HG03442 (cell line): ENCODE results near the gene TROAP.
A peak's percentile ranks its signal among the peaks of the same experiment; 100 is the strongest.
"Not testable (repeated sequence)": the region's sequence is repeated elsewhere in the genome, so short reads cannot be mapped to it uniquely, and the experiment has no call there.

Experiments
- ATAC-seq: cut with Tn5 transposase; IDR thresholded peaks from one replicate; pipeline ENCODE4 v1.9.1; 2021; ENCODE audit warnings: mild to moderate bottlenecking, moderate library complexity; ENCODE audit not compliant: unreplicated experiment

The TROAP gene

DNA sequence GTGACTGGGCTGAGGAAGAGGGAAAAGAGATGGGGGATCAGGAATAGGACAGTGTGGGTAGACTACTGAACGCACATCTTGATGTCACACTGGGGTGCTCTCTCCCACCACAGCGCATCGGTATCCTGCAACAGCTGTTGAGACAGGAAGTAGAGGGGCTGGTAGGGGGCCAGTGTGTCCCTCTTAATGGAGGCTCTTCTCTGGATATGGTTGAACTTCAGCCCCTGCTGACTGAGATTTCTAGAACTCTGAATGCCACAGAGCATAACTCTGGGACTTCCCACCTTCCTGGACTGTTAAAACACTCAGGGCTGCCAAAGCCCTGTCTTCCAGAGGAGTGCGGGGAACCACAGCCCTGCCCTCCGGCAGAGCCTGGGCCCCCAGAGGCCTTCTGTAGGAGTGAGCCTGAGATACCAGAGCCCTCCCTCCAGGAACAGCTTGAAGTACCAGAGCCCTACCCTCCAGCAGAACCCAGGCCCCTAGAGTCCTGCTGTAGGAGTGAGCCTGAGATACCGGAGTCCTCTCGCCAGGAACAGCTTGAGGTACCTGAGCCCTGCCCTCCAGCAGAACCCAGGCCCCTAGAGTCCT, 7.1 kb downstream of the TROAP start:
- no peak for ATAC-seq

DNA sequence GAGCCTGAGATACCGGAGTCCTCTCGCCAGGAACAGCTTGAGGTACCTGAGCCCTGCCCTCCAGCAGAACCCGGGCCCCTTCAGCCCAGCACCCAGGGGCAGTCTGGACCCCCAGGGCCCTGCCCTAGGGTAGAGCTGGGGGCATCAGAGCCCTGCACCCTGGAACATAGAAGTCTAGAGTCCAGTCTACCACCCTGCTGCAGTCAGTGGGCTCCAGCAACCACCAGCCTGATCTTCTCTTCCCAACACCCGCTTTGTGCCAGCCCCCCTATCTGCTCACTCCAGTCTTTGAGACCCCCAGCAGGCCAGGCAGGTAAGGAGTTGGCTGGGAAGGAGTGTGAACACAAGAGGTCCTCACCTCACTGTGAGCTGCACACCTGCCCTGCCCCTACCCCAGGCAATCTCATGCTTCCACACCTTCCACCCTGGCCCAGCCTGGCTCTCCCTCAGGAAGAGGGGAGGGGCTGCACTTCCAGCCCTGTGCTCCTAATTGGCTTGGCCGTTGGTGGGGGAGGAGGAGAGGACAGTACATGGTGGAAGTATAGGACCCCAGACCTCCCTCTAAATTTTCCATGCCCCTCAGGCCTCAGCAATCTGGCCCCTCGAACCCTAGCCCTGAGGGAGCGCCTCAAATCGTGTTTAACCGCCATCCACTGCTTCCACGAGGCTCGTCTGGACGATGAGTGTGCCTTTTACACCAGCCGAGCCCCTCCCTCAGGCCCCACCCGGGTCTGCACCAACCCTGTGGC, 7.8 kb downstream of the TROAP start:
- no peak for ATAC-seq

DNA sequence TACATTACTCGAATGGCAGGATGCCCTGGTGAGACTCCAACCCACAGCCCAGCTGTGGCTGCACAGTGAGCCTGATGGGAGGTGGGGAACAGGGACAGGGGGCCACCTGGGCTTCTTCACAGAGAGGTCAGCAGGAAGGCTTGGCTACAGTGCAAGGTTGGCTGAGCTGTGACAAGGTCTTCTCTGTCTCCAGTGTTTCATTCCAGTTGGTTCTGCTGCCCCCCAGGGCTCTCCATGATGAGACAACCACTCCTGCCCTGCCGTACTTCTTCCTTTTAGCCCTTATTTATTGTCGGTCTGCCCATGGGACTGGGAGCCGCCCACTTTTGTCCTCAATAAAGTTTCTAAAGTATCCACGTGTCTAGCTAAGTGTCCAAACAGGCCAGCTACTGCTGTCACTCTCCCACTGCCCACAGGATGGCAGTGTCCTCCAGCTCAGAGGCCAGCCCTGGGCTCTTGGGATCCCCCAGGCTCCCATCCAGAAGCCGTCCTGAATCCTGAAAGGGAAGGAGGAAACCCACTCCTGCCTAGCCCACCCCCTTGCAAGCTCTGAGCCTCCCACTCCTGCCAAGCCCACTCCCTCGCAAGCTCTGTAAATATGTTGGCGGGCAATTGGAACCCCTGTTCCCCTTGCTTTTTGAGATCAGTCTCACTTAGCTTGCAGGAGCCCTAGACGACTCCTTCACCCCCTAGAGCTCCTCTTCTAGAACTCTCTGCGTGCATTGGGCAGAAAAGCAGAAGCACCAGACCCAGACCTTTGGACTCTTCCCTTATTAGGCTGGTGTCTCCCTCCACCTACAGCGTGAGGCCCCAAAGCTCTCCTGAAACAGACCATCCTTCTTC, 8.5 kb downstream of the TROAP start:
- ATAC-seq = no peak

DNA sequence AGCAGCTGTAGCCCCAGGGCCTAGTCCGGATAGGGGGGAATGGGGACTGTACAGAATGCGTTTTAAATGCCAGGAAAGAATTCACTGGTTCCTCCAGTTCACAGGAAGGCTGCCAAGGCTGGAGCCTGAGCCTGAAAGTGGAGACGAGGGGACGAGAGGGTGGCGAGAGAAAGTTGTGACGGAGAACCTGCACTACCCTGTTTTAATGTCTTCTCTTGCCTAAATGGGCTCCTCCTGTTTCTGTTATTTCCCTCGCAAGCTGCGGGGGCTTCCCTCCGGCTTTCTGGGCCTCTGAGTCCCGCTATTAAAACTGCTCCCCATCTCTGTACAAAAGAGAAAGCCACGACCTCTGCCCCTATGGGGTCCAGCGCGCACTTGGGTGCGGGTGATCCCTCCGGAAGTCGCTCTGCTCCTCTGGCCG, 9.4 kb downstream of the TROAP start:
- no peak for ATAC-seq

DNA sequence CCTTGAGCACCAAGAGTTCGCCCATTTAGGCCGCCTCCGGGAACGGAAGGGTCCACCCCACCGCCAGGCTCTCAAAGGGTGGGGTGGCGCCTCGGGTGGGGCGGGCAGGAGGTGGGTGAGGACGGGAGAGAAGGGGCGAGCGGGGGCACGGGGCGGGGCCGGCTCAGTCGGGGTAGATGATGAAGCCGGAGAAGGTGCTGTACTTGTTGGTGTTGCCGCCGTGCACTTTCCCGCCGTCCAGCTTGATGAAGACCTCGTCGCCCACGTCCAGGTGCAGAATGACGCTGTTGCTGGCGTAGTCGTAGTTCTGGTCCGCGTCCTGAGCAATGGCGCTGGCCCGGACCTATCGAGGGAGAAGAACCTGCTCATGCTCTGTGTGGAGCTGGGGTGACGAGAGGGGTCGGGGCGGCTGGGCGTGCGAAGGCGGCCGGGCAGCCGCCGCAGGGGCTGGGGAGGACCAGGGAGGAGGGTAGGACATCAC, 9.9 kb downstream of the TROAP start:
- no peak for ATAC-seq

DNA sequence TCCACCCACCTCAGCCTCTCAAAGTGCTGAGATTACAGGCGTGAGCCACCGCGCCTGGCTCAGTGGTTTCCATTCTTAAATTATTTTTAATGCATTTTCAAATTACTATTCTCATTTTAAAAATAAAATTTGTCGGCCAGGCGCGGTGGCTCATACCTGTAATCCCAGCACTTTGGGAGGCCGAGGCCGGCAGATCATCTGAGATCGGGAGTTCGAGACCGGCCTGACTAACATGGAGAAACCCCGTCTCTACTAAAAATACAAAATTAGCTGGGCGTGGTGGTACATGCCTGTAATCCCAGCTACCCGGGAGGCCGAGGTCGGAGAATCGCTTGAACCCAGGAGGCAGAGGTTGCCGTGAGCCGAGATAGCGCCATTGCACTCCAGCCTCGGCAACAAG, 10.7 kb downstream of the TROAP start:
- ATAC-seq = not testable (repeated sequence)

DNA sequence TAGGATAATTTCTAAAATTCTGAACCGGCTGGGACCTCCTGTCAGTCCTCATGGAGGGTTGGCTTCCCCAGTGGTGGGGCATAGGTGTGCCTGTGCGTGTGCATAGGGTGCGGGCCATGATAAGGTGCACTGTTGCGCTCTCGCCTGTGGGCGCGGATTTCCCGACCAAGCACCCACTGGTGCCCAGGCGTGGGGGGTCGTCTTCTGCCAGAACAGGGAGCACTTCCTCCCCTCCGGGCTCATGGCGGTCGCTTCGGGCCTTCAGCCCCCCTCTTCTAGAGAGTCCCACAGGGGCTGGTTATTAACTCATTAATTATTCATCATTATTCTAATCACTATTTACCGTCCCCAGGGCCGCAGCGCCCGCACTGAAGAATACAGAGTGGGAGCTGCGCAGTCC, 11.2 kb downstream of the TROAP start:
- no peak for ATAC-seq

DNA sequence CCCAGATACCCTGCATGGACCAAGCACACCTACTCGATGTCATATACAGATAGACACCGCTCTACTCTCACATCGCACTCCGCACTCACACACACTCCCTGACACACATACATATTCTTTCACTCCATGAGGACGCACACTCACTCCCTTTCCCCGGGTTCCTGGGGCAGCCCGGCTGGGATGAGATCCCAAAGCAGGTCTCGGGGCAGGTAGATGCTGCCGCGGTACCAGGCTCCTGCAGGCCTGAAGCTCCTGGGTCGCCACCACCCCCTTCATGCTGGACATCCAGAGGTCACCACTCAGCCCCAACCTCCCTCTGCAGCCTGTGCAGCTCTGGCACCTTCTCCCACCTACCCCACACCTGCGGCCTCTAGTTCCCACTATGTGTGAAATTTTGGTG, 11.6 kb downstream of the TROAP start:
- ATAC-seq = no peak

DNA sequence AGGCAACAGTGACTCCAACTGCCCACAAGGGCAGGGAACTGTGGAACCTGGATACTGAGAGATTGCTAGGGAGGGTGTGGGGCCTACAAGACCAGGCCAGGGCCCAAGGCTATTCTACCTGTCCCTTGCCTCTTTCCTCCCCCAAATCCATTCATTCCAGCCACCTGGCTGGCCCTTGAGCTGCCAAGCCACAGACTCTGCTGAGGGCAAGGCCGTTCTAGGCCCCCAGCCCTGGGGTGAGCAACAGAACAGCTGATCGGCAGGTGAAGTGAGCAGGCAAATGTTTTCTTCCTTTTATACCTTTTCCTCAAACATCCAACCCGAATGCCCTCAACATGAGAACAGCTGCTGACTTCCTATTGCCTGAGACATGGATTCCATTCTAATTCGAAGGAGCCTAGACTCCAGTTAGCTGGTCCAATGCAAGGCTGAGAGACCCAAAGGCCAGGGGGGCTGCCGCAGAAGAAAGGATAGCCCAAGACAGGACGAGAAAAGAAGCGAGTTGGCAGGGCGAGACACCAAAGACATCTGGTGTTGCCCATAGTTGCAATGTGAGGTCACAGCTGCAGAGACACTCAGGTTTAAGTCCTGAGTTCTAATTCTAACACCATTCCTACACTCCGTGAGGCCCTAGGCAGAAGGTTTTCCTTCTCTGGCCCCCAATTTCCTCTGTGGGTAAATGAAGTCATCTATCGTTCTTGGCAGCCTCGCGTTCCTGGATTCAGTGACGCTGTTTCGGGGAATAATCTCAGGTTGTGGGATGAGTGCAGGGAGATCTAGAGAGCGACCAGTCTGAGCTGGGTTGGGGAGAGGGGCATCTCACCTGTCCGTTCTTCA, 12.3 kb downstream of the TROAP start:
- ATAC-seq = no peak

DNA sequence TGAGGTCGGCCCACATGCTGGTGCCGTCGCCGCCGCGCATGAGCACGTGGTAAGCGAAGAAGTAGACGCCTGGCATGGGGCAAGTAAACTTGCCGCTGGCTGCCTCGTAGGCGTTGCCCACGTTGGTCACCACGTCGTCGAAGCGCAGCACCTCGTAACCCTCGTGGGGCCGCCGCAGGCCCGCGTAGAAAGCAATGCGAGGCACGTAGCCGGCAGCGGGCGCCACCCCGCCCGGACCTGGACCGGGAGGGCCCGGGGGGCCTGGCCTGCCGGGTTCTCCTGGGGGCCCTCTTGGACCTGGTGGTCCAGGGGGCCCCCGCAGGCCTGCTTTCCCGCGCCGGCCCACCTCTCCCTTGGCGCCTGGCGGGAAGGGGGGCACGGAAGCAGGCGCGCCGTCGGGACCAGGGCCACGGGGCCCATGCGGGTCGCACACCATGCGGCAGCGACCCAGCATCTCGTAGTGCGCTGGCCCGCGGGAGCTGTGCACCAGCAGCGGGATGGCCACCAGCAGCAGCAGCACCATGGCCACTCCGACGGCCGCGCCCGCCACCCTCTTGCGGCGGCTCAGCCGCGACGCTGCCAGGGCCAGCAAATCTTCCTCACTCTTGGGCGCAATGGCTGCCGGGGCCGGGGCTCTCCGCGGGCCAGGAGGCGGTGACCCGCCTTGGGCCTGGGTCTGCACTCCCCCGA, 13.0 kb downstream of the TROAP start:
- no peak for ATAC-seq

DNA sequence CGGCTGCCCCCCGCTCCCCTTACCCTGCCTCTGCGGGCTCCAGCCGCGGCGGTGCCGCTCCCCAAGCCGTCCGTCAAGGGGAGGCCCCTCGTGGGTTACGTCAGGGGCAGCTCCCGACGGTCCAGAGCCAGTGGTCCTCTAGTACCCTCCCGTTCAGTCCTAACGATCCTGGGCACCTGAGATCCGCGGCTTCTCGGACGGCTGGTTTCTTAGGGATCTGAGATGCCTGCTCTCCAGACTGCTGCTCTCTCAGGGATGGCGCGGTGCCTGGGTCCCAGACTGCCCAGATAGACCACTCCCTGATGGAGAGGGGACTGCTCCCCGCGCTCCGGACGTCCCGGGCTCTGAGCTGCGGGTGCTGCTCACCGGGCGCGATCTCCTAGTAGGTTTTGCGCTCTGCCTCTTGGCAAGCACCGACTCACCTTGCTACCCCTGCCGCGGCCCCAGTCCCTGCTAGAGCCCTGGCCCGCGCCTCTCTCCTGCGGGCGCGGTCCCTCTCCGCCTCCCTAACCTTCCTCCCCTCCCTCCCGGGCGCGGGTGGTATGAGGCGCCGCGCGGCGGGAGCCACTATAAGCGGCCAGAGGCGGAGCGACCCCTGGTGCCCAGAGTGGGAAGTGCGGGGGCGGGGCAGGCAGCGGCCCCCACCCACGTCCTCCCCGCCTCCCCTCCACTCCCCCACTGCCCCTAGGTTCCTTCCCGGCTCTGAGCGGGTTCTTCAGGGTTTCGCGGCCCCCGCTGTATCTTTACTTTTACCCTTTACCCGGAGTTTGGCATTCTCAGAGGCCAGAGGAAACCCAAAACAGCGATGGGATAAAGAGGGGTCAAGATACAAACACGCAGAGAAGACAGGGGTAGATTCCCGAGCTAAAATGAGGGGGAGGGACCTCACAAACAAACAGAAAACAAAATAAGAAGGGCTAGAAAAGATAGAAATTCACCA, 13.9 kb downstream of the TROAP start, which contains the start of gene C1QL4:
Gene C1QL4, minus strand, starts transcription at position 544 of the 940 bp plus-strand sequence. CDS start 711 bp downstream, outside the sequence.
- ATAC-seq = peak; percentile 61

DNA sequence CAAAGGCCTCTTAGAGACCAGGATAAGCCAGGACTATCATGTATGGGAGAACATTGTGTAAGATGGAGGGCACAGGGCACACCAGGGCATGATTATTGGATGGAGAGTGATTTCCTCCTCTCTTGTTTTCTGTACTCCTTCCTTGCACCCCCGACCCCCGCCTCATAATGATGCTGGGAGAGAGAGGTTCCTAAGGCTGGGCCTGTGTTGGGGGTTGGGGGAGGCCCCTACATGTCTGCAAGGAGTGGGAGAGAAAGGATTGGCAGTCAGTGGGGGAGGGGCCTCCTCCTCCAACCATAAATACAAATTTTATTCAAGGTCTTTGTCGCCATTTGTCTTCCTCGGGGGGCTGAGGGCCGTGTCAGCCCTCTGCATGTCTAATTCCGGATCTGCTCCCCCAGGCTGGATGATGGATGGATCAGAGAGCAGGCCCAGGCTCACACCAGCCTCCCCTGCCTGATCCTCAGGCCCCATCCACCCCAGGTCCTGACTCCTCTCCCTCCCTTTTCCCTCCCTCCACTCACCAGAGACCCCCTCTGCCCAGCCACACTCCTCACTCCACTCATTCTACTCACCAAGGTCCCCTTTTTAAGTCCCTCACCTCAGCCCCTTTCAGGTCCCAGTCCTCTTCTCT, 15.9 kb downstream of the TROAP start:
- ATAC-seq = no peak

DNA sequence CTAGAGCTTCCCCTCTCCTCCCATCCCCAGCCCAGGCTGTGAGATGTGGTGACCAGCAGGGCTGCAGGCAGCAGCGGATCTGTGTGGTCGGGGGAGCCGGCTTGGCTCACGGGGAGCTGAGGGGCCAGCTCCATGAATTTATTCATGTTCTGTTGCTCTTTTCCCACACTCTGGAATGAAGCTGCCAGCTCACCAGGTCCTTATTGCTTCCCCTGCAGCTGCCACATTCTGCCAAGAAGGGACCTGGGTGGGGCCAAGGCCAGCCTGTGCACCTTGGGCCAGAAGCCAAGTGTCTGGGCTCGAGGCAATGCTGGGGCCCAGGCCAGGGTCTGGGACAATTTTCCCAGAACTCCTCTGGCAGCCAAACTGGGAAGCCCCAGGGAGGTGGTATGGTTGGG, 16.4 kb downstream of the TROAP start:
- ATAC-seq = no peak

DNA sequence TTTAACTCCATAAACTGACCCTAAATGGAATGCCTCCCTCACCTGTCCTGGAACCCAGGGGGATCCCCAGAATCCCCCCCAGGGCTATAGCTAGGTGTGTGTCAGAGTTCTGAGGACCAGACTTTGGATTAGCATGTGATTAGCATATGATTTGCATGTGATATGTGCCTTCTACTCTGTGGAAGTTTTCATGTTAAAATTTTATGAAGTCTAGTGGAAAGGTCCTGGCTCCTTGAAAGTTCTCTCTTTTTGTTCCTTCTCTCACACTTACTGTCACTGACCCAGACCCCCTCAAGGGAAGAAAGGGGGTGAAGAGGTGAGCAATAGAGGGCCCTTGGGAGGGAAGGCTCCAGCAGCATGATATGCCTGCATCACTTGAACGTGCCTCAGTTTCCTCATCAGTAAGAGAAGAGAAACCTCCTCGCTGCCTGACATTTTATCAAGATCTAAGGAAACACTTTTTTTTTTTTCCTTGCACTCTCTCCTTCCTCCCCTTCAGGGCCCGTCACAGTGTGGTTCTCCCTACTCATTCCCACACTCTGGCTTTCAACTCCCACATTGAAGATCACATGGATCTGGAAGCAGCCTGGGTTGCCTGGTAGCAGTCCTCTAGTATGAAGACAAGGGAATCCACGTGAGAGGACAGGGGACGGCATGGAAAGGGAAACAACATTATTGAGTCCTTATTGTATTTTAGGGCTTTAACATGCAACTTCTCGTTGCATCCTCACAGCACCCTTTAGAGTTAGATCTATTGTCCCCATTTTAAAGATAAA, 17.2 kb downstream of the TROAP start:
- ATAC-seq = no peak

DNA sequence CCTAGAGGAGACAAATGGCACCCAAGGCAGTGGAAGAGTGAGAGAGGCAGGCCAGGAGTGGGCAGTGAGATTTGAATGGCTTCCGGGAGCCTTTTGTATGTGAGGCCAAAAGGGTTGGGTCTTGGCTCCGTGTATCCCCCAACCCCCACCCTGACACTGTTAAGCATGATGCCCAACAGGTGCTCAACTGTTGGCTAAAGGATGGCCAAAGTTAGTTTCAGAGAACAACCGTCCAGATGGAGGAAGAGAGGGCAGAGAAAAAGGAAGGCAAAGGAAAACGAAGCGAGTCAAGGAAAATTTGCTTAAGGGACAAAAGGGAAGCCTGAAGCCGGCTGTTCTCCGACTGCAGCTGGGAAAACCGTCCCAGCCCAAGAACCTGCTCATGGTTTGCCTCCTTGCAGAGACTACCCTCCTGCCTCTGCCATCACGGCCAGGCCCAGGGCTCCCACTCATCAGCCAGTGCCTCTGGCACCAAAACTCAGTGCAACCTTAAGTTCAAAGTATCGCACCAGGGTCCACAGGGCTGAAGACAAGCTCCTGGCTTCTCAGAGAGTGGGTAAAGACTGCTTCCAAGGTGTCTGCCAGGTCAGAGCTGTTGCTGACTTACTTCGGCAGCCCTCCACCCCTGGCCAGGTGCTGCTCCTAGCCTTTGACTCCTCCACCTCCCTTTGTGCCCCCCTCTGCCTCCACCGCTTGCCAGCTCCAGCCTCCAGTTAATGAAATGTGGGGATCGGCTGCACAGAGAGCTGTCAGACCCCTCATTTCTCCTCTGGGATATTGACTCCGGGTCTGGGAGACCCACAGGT, 18.1 kb downstream of the TROAP start:
- ATAC-seq = no peak

DNA sequence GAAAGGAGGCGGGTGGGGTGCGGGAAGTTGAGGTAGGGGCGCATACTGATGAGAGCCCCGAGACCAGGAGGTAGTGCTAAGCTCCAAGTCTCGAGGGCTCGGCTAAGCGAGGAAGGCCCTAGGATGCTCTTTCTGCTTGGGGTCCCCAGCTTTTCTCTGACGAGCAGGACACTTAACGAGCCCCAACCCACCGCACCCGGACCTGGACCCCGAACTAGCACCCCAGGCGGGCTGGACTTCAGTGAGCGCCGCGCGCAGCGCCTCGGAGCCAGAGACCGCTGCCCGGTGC, 18.7 kb downstream of the TROAP start:
- ATAC-seq = no peak
